GM18511 (cell line): ENCODE measurements around the gene MEIOB.
"Not testable (repeated sequence)": the region's sequence is repeated elsewhere in the genome, so short reads cannot be mapped to it uniquely, and the experiment has no call there.

Source experiments
- ATAC-seq: cut with Tn5 transposase; IDR thresholded peaks from one replicate; pipeline ENCODE4 v1.9.1; 2021; ENCODE audit warnings: mild to moderate bottlenecking, moderate library complexity; ENCODE audit not compliant: unreplicated experiment

The MEIOB gene

GRCh38 chr16:1816396-1817275, 55.3 kb downstream of the MEIOB start:
- no peak for ATAC-seq

GRCh38 chr16:1815461-1815860, 56.5 kb downstream of the MEIOB start:
- ATAC-seq, result no peak

- ATAC-seq, result no peak
These were observed 59.2 kb downstream of the MEIOB start for GRCh38 chr16:1812732-1813163.

GRCh38 chr16:1810536-1810935, 61.4 kb downstream of the MEIOB start:
- ATAC-seq, result no peak

- no peak for ATAC-seq
These were observed 61.9 kb downstream of the MEIOB start for GRCh38 chr16:1810106-1810505.

GRCh38 chr16:1809281-1809801, 62.6 kb downstream of the MEIOB start:
- no peak for ATAC-seq

- no peak for ATAC-seq
These were observed 63.3 kb downstream of the MEIOB start for GRCh38 chr16:1808691-1809090.

- no peak for ATAC-seq
These were observed 64.3 kb downstream of the MEIOB start for GRCh38 chr16:1807626-1808025.

GRCh38 chr16:1800701-1801100, 71.3 kb downstream of the MEIOB start:
- no peak for ATAC-seq

GRCh38 chr16:1799263-1799662, 72.7 kb downstream of the MEIOB start:
- ATAC-seq, result not testable (repeated sequence)

- no peak for ATAC-seq
These were observed 76.9 kb downstream of the MEIOB start for GRCh38 chr16:1794908-1795666.

GRCh38 chr16:1794221-1794871, 77.6 kb downstream of the MEIOB start:
- no peak for ATAC-seq

- ATAC-seq, result no peak
These were observed 78.3 kb downstream of the MEIOB start, which contains the start of gene IGFALS for GRCh38 chr16:1793578-1794220. TSS of gene IGFALS (minus strand) at chr16:1793705. CDS start at chr16:1793652, 53 bp downstream.

- no peak for ATAC-seq
These were observed 79.0 kb downstream of the MEIOB start for GRCh38 chr16:1792836-1793577.

- no peak for ATAC-seq
These were observed 79.8 kb downstream of the MEIOB start for GRCh38 chr16:1791943-1792812.

GRCh38 chr16:1791256-1791942, 80.6 kb downstream of the MEIOB start:
- no peak for ATAC-seq

GRCh38 chr16:1790611-1791255, 81.2 kb downstream of the MEIOB start:
- no peak for ATAC-seq

- no peak for ATAC-seq
These were observed 81.7 kb downstream of the MEIOB start for GRCh38 chr16:1790261-1790610.
